HT1080 (cell line): Measurements from ENCODE around the gene CCDC3. TPM values are rescaled to one million over a fixed set of nuclear protein-coding genes. Genes with fewer than 3 reads are reported as not detected.

ENCODE experiments used
- DNase-seq: peaks from one replicate; pipeline ENCODE4 v3.0.0-alpha.2; 2015; ENCODE audit warnings: low read depth
- total RNA-seq: library from RNA; depleted of rRNA; stranded (reverse); fragments of >200 nt; shearing (Covaris generic); gene quantifications from 2 replicates; pipeline ENCODE4 v1.2.3, GENCODE V29; 2014

CCDC3 gene
- total RNA-seq, 1 experiment from 2014 or later: 0.48 TPM

DNA sequence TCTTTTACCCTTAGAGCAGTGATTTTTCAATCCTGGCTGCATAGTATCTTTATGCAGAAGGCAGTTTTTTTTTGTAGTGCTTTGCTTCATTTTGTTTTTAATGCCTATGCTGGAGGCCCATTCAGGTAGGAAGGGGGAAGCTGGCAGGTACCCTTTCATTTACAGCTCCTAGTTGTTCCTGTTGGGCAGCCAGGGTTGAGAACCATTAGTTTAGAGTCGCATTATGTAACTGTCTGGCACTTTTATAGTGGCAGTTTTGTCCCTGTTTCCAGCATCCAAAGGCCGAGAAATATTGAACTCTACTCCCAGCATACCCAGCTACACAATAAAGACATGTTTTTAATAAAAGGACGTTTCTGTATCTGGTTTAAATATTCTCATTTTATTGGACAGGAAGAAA, 110.6 kb downstream of the CCDC3 start:
- DNase-seq: no peak

DNA sequence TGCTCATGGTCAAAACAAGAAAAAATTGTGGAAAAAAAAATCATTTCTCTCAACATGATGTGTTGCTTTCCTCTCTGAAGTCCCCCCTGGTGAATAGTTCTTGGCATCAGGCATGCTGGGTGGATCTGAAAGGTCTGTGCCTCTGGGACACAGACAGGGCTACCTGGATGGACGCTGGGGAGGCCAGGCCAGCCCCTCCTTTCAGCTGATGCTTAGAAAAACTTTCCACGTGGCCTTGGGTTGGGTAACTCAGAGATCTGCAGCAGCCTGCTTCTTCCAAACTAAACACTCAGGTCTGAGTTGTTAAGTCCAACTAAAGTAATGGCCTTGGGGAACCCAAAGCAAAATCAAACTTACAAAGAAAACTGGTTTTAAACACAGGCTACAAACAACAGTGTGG, 113.0 kb downstream of the CCDC3 start:
- no peak for DNase-seq

DNA sequence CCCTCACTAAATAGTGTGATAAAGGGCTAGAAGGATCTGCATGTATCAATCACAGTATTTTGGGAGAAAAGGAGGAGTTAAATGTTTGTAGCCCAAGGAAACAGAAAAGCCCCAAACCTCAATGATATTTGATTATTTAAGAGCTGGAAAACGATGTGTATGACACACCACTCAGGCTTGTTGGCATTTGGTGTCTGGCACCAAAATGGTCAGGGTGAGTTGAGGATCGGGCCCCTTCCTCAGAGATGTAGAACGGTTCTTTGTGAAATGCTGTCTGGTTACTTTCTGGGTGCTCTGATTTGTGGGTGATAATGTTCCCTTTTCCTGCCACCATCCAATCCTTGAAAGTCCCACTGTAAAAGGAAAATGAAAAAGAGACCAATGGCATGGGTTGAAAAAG, 113.7 kb downstream of the CCDC3 start:
- no peak for DNase-seq

GRCh38 chr10:12884851-12885250, 116.7 kb downstream of the CCDC3 start:
- no peak for DNase-seq

GRCh38 chr10:12880423-12880822, 121.1 kb downstream of the CCDC3 start:
- no peak for DNase-seq

DNA sequence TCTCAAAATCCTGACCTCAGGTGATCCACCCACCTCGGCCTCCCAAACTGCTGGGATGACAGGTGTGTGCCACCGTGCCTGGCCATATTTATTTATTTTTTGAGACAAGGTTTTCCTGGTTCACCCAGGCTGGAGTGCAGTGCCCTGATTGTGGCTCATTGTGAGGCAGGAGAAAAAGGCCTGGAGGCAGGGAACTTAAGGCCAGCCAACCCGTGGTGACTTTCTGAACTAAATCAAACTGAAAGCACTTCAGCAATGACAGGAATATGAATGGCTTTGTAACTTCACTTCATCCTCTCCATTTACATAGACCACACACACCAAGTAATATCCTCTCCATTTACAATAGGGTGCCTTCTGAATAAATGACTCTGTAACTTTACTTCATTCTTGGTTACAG, 124.4 kb downstream of the CCDC3 start:
- DNase-seq: no peak

DNA sequence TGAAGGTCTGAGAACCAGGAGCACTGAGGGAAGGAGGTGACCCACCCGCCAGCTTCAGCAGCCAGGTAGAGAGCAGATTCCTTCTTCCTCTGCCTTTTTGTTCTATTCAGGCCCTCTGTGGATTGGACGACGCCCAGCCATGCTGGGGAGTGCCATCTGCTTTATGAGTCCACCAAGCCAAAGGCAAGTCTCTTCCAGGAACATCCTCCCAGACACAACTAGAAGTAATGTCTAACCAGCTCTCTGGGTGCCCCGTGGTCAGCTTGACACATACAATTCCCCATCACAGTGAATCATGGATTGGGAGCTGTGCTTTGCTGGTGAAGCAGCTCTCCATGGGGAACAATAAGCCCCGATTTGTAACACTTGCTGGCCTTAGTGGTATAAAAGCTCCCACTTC, 125.2 kb downstream of the CCDC3 start:
- no peak for DNase-seq

DNA sequence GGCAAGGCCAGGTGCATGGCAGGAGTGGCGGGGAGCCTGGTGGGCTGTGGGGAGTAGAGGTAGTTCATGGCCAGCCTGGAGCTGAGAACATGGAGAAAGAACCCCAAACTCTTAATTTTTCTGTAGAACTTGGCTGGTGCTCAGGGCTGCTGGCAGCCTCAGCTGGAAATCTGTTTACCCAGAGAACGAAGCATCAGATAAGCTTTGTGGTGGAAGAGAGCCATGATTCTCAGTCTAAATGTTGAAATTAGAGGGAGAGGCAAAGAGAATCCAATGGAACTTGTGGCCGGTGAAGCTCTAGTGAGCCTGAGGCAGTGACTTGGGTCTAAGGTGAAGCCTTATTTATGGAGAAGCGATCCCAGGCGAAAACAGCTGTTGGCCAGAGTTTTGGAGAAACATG, 126.4 kb downstream of the CCDC3 start:
- no peak for DNase-seq

GRCh38 chr10:12874501-12874900, 127.0 kb downstream of the CCDC3 start:
- DNase-seq: no peak

DNA sequence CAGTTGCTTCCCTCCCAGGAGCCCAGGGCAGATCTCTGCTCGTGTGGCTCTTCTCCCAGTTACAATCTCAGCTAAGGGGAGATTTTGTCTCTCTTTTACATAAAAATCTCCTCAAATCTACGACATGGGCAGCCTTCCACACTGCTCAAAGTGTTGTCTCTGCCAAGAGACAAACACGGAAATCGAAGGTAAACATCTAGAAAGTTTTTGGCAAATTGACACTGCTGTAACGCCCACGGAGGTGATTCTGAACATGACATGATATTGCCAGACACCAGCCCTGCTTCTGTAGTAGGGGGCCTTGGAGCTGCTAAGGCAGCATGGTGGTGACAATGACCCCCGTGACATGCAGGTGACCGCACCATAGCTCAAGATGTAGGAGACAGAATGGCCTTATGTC, 128.3 kb downstream of the CCDC3 start:
- no peak for DNase-seq

DNA sequence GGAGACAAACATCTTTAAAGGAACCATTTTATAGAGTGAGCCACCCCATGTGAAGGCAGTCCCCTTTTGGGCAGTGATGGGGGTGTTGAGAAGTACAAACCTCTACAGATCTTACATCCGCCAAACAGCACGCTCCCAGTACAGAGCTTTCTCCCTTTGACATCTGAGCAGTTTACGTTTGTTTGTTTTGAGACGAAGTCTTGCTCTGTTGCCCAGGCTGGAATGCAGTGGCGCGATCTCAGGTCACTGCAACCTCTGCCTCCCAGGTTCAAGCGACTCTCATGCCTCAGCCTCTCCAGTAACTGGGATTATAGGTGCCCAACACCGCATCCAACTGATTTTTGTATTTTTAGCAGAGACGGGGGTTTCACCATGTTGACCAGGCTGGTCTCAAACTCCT, 128.9 kb downstream of the CCDC3 start:
- no peak for DNase-seq

GRCh38 chr10:12869427-12869826, 132.1 kb downstream of the CCDC3 start:
- DNase-seq: peak; percentile 41

- no peak for DNase-seq
These were observed 133.3 kb downstream of the CCDC3 start for GRCh38 chr10:12868229-12868628.

- DNase-seq: peak; percentile 60
These were observed 136.0 kb downstream of the CCDC3 start for GRCh38 chr10:12865515-12865914.

DNA sequence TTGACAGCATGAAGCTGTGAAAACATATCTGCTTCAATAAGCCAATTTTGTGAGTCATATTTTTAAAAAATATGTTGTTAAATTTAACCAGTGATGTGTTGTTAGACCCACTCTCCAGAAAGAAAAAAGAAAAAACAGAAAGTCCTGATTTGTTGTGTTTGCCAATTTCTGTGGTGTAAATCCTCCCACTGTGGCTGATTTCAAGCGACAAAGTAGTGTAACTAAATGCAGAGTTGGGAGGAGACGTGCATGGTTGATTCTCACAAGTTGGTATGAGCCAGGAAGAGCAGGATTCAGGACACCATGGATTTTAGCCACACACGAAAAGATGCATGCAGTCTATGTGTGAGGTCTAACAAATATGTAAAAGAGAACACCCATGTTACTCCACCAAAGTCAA, 139.1 kb downstream of the CCDC3 start:
- DNase-seq: no peak

GRCh38 chr10:12854988-12855387, 146.5 kb downstream of the CCDC3 start:
- DNase-seq: no peak

GRCh38 chr10:12852687-12853086, 148.8 kb downstream of the CCDC3 start:
- DNase-seq: no peak

DNA sequence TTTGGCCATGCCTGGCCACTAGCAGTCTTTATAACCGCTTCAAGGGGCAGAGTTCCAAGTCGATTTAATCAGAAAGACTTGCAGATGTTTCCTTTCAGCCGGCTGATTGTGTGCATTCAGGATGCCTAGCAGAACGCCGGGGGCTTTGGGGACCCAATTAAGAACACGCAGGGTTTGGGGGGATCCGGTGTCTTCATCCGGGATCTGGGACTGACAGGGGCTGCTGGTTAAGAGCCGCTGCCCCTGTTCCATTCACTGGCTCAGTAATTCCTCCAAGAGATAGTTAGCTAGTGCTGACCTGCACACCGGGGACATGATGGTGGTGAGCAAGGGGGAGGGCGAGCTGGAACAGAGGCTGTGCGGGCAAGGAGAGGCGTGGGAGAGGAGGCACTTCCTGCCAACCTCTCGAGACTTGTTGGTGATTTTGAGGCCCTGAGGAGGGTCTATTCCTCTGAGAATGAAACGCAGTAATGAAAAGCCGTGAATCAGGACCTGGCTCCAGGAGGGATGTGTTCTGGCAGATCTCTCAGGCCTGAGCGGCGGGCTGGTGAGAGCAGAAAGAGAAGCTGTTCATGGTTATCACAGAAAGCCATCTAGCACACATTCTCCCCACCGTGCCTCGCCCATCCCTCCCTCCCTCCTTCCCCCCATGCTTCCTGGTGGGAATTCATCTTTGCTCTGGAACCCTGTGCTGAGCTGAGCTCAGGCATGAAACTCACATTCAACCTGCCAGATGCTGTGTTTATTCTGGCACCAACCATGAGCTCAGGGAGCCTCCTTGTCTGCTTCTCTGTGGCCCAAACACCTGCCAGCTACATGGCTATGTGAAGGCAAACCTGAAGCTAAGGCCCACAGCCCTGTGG, 152.0 kb downstream of the CCDC3 start:
- no peak for DNase-seq

GRCh38 chr10:12848439-12849173, 152.9 kb downstream of the CCDC3 start:
- no peak for DNase-seq

- DNase-seq: no peak
These were observed 154.0 kb downstream of the CCDC3 start for GRCh38 chr10:12847361-12847975.

GRCh38 chr10:12846718-12847117, 154.8 kb downstream of the CCDC3 start:
- no peak for DNase-seq
